ENCODE measurements around the gene ZCWPW1.
A peak's percentile ranks its signal among the peaks of the same experiment; 100 is the strongest.

The ZCWPW1 gene, protein sequence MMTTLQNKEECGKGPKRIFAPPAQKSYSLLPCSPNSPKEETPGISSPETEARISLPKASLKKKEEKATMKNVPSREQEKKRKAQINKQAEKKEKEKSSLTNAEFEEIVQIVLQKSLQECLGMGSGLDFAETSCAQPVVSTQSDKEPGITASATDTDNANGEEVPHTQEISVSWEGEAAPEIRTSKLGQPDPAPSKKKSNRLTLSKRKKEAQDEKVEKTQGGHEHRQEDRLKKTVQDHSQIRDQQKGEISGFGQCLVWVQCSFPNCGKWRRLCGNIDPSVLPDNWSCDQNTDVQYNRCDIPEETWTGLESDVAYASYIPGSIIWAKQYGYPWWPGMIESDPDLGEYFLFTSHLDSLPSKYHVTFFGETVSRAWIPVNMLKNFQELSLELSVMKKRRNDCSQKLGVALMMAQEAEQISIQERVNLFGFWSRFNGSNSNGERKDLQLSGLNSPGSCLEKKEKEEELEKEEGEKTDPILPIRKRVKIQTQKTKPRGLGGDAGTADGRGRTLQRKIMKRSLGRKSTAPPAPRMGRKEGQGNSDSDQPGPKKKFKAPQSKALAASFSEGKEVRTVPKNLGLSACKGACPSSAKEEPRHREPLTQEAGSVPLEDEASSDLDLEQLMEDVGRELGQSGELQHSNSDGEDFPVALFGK

DNA sequence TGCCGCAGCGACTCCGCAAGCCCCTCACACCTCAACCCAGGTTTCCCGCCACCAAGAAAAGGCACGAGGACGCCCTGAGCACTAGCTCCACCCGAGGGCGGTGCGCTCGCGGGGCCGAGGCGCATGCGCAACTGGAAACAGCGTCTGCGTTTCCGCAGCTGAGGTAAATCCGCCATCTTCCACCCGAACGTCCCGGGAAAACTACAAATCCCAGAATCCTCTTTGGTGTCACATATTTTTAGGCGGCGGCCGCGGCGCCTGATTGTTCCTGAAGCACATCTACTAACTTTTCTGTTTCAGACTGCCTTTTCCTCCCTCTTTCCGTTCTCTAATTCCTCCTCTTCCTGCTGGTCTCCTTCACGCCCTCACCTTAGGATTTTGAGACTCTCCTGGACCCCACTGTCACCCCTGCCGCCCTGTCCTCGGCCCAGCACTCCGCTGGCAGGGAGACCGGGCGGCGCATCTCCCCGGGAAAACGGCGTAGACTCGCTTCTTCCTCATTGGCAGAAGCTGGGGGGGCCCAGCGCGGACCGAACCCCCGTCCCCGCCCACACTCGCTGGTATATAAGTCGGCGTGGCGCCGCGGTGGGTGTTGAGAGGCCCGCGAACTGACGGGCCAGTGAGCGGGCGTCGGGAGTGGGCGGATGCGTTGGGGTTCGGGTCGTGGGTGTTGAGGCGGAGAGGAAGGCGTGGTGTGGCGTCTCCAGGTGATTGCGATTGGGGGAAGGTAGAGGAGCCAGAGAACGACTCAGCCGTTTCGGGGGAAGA, at the start of gene ZCWPW1:
TSS of gene ZCWPW1 (minus strand) at position 505 of the 768 bp plus-strand sequence. CDS start 8,054 bp downstream, outside the sequence.
- DNase-seq = peak; percentile 95 to 97

DNA sequence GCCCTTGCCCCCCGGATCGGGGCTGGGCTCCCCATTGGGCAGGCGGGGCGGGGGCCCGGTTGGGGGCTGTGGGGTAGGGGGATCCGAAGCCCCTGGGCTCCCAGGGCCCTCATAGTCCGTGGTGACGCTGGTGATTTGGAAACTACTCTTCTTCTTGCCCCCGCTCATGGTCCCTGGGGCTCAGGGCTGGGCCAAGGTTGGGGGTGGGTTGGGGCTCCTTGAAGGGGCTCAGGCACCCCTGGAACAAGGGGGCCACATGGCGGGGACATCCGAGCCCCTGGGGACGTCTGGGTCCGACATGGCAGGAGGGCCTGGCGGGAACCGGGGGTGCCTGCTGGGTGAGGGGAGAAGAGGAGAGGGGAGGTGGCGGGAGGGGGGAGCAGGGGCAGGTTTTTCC, 49.4 kb upstream of the ZCWPW1 start:
- DNase-seq = no peak

DNA sequence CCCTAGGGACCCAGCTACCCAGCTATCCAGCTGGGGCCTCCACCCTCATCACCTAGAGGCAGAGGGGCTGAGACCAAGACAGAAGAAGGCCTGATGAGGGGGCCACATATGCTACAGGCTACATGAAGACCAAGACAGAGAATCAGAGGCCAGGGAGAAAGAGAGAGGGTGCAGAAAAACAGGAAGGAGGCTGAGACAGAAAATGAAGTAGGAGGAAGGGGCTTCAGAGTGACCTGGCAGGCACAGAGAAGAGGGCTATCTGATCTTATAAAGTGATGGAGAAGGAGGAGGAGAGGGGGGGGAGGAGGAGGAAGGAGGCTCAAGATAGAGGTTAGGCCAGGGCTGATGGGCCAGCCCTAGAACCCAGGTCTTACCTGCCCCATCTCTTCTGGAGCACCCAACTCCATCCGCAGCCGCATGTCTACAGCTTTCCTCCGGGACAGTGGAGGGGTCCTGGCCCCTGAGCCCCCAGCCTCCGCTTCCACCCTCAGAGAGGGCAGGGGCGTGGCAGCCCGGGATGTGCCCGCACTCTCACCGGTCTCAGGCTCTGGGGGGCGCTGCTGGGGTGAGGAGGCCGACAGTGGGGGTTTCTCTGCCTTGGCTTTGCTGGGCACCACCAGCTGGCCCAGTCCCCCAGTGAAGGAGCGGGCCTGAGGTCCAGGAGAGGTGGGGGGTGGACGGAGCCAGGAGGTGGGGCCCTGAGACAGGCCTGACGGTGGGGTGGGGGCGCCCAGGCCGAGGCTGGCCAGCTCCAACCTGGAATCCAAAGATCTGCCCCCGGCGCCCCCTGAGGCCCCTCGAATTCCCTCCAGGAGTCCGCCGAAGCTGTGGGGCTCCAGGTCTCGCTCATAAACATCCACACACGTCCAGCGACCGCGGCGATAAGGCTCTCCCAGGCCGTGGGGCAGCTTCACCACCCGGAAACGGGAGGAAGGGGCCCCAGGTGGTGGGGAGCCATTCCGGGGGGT, 48.7 kb upstream of the ZCWPW1 start:
- DNase-seq = no peak

- DNase-seq = no peak
Observed at GRCh38 chr7:100476101-100476780, 47.7 kb upstream of the ZCWPW1 start.

DNA sequence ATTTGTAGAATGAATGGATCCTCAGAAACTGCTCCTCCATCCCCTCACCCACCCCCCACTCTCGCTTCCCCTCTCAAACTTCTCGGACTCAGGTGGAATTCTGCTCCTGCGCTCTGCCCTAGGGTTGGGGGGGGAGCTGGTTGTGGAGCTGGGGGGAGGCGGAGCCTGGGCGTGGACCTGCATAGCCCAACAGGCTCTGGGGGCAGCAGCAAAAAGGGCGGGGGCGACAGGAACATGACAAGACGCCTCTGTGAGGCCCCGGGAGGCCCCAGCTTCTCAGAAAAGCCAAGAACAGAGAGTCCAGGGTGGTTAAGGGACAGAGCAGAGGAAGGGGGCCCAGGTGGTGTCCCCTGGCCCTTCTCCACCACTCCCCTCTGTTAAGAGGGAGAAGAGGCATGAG, 47.0 kb upstream of the ZCWPW1 start:
- no peak for DNase-seq

GRCh38 chr7:100472854-100473499, 44.5 kb upstream of the ZCWPW1 start:
- no peak for DNase-seq

DNA sequence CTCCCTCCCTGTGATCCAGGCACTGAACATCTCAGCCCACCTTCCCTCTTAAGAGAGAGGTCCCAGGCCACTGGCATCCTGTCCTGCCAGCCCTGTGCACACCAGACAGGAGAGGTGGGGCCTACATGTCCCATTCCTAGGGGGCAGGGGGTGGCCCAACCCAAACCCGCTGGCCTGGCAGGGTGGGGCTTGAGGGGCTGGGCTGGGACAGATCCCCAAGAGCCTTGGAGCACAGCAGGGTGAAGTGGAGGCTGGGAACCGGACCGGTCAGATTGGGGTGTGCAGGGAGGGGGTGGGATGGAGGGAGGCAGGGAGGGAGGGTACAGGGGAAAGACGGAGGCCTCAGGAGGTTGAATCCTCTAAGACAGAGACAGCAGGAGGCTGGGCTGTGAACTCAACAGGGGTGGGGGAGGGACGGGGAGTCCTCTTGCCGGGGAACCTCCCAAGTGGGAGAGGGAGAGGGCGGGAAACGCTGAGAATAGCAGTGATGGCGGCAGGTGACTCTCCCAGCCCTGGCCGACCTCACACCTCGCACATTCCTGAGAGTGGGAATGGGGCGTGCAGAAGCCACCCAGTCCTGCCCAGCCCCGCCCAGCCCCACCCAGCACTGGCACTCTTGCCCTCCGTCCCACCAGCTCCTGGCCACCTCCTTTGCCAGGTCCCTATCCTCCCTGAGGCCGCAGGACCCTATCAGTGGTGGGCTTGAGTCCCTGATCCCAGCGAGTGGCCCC, 43.8 kb upstream of the ZCWPW1 start:
- no peak for DNase-seq

DNA sequence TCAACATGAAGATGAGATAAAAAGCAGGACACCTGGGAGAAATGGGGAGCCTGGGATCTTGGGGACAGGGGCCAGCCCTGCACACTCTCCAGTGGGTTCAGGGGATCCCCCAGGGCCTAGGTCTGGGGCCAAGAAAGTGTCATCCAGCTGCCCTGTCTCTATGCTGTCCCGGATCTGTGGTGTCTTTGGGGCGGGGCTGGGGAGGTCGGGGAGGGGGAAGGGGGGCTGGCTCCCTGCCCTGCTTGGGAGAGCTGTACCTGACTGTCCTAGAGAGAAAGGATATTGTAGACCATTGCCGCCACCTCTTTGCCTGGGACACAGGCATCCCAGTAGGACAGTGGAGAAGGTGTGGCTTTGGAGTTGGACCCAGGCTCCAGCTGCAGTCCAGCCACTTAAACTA, 42.5 kb upstream of the ZCWPW1 start:
- DNase-seq = no peak

GRCh38 chr7:100469227-100470044, 40.9 kb upstream of the ZCWPW1 start:
- DNase-seq = peak; percentile 64 to 75

GRCh38 chr7:100467638-100468373, 39.3 kb upstream of the ZCWPW1 start:
- no peak for DNase-seq

DNA sequence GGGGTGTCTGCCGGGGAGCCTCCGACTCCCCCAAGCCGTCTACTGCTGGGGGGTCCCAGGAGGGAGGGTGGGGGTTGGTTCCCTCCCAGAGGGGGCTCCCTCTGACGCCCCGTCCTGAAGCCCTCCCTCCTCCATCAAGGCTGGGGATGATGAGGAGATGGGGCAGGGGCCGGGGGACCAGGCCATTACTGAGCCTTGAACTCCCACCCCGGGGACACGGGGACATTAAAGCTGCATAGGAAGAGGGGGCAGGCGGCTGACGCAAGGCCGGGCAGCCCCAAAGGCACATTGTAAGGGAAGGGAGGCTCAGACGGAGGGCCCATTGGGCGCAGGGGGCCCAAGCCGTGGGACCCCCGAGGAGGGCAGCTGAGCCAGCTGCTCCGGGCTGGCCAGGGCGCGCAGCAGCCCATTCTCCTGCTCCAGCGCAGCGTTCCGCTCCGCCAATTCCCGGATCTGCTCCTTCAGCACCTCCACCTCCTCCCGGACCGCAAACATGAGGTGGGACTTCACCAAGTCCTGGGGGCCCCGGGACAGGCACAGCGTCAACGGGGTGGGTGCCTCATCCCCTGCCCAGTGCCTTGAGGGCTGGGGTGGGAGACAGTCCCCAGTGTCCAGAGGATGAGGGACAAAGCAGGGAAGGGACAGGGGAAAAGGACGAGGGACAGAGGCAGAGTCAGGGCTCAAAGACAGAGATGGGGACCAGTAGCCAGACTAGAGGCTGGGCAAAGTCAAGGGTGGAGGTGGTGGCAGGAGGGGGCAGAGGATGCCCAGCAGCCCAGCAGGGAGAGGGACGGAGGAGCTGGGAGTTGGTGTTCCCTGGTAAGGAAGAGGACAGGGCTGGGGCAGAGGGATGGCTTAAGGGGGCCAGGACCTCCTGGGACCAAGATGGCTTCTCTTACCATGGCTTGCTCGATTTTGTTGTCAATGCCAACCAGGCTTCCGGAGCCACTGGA, 38.4 kb upstream of the ZCWPW1 start:
- DNase-seq = no peak

- DNase-seq = no peak
Observed at GRCh38 chr7:100465702-100466311, 37.3 kb upstream of the ZCWPW1 start.

- no peak for DNase-seq
Observed at GRCh38 chr7:100465299-100465698, 36.8 kb upstream of the ZCWPW1 start.

GRCh38 chr7:100464791-100465190, 36.3 kb upstream of the ZCWPW1 start:
- DNase-seq = no peak

GRCh38 chr7:100464210-100464660, 35.7 kb upstream of the ZCWPW1 start, which contains the start of gene SPACDR:
Gene SPACDR (minus strand): TSS chr7:100464260. CDS start chr7:100464025, 235 bp downstream.
- no peak for DNase-seq

DNA sequence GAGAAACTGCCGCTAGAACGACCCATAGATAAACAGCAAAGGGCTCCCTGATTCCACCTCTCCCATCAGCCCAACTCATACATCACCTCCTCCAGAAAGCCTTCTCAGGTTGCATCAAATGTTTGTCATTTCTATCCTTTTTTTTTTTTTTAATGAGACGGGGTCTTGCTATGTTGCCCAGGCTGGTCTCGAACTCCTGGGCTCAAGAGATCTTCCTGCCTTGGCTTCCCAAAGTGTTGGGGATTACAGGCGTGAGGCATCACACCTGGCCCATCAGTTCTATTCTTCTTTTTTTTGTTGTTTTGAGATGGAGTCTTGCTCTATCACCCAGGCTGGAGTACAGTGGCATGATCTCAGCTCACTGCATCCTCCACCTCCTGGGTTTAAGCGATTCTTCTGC, 28.5 kb upstream of the ZCWPW1 start:
- DNase-seq = no peak

GRCh38 chr7:100456562-100456961, 28.1 kb upstream of the ZCWPW1 start:
- DNase-seq = no peak

All from NCI-H187 (cell line).